ENCODE measurements around the gene ARMC10.
"Not testable (repeated sequence)": the region's sequence is repeated elsewhere in the genome, so short reads cannot be mapped to it uniquely, and the experiment has no call there.

Gene ARMC10

GRCh38 chr7:103068414-103069403 is 6.2 kb upstream of the ARMC10 start:
- TF ChIP-seq CTCF (IDR thresholded peaks at IDR 0.05; ENCODE audit: low read depth, low read length, missing control alignments), result no peak

DNA sequence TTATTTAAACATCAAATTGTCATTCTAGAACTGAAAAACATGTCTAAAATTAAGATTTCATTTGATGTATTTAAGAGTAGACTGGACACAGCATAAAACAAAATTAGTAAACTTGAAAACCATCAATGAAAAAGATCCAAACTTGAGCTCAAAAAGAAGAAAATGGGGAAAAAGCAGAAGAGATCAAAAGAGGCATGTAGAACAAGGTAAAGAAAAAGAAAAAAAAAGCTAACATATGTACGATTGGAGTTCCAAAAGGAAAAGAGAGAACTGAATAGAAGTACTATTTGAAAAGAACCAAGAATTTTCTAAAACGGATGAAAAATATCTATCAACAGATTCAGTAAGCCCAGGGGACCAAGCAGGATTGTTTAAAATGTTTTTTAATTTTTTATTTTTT is 3.9 kb upstream of the ARMC10 start:
- no peak for DNase-seq (ENCODE audit: extremely low read depth, low read depth)
- TF ChIP-seq CTCF (IDR thresholded peaks at IDR 0.05; ENCODE audit: low read depth, low read length, missing control alignments), result no peak
- no peak overlapping the region for H3K4me3 ChIP-seq (replicated peaks; ENCODE audit: low read depth, low read length)

More at GRCh38 chr7:103068414-103069403, 6.2 kb upstream of the ARMC10 start:
- H3K4me3 ChIP-seq (replicated peaks; ENCODE audit: low read depth, low read length), result no peak overlapping the region
- no peak for DNase-seq (ENCODE audit: extremely low read depth, low read depth)

GRCh38 chr7:103073989-103074518 is 886 bp upstream of the ARMC10 start:
- H3K4me3 ChIP-seq (replicated peaks; ENCODE audit: low read depth, low read length), result peak overlapping the region; percentile 61
- DNase-seq (ENCODE audit: extremely low read depth, low read depth), result no peak
- TF ChIP-seq CTCF (IDR thresholded peaks at IDR 0.05; ENCODE audit: low read depth, low read length, missing control alignments), result no peak

- no peak for DNase-seq (ENCODE audit: extremely low read depth, low read depth)
- peak overlapping the region; percentile 61 for H3K4me3 ChIP-seq (replicated peaks; ENCODE audit: low read depth, low read length)
- TF ChIP-seq CTCF (IDR thresholded peaks at IDR 0.05; ENCODE audit: low read depth, low read length, missing control alignments), result no peak
These were observed 488 bp downstream of the ARMC10 start for GRCh38 chr7:103075337-103075918.

DNA sequence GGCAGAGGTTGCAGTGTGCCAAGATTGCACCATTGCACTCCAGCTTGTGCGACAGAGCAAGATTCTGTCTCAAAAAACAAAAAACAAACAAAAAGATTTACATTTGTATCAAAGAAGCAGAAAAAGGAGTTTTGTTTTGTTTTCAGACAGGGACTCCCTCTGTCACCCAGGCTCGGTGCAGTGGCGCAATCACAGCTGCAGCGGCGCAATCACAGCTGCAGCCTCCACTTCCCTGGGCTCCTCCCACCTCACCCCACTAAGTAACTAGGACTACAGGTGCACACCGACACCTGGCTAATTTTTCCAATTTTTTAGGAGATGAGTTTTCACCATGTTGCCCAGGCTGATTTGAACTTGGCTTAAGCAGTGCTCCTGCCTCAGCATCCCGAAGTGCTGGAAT is 1.8 kb downstream of the ARMC10 start:
- no peak overlapping the region for H3K4me3 ChIP-seq (replicated peaks; ENCODE audit: low read depth, low read length)
- no peak for DNase-seq (ENCODE audit: extremely low read depth, low read depth)
- TF ChIP-seq CTCF (IDR thresholded peaks at IDR 0.05; ENCODE audit: low read depth, low read length, missing control alignments), result no peak

- TF ChIP-seq CTCF (IDR thresholded peaks at IDR 0.05; ENCODE audit: low read depth, low read length, missing control alignments), result no peak
- no peak for DNase-seq (ENCODE audit: extremely low read depth, low read depth)
- no peak overlapping the region for H3K4me3 ChIP-seq (replicated peaks; ENCODE audit: low read depth, low read length)
These were observed 2.4 kb downstream of the ARMC10 start for GRCh38 chr7:103077318-103077717.

DNA sequence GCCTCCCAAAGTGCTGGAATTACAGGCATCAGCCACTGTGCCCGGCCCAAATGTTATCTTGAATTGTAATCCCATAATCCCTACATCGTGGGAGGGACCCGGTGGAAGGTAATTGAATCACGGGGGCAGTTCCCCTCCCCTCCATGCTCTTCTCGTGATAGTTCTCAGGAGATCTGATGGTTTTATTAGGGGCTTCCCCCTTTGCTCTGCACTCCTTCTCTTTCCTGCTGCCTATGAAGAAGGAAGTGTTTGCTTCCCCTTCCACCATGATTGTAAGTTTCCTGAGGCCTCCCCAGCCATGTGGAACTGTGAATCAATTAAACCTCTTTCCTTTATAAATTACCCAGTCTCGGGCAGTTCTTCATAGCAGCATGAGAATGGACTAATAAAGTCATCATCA is 3.3 kb downstream of the ARMC10 start:
- not testable (repeated sequence) for DNase-seq (ENCODE audit: extremely low read depth, low read depth); H3K4me3 ChIP-seq (replicated peaks; ENCODE audit: low read depth, low read length)

Measured in HFF-Myc (cell line).